Left ventricle myocardium inferior (tissue), 1 donor: ENCODE results near the gene RACGAP1. TPM values are rescaled to one million over a fixed set of nuclear protein-coding genes. Genes with fewer than 3 reads are reported as not detected.

Experiments used
- DNase-seq: peaks from one replicate; pipeline ENCODE4 v3.0.0-alpha.2; 2020
- H3K27ac ChIP-seq: fragments of 200-600 bp; replicated peaks from 2 replicates; pipeline ENCODE4 v1.8.0; 2021
- H3K27me3 ChIP-seq: fragments of 200-600 bp; 2 replicates; pipeline ENCODE4 v1.8.0; 2021; ENCODE audit warnings: low read depth
- H3K36me3 ChIP-seq: fragments of 200-600 bp; 2 replicates; pipeline ENCODE4 v1.8.0; 2021
- H3K4me1 ChIP-seq: fragments of 200-600 bp; 2 replicates; pipeline ENCODE4 v1.8.0; 2021
- H3K4me3 ChIP-seq: fragments of 200-600 bp; 2 replicates; pipeline ENCODE4 v1.8.0; 2021; ENCODE audit warnings: mild to moderate bottlenecking, moderate library complexity
- H3K9me3 ChIP-seq: fragments of 200-600 bp; replicated peaks from 2 replicates; pipeline ENCODE4 v1.8.0; 2021
- intact Hi-C: fragments of 100-400 bp; cut with micrococcal nuclease; formaldehyde crosslinking; loops from one replicate; pipeline ENCODE4 v1.11.0; 2022
- total RNA-seq: library from RNA; stranded (reverse); fragmentation: NEBNext Ultra II Directional; extraction: Animal tissue kit (Norgen Biotek cat#: 25700); gene quantifications from one replicate; pipeline ENCODE4 v1.2.1, GENCODE V29; 2021
- TF ChIP-seq, protein P1 (sequence below): fragments of 200-600 bp; IDR thresholded peaks from 2 replicates; pipeline ENCODE4 v1.8.0; 2021; ENCODE audit warnings: antibody characterized with exemption, mild to moderate bottlenecking, borderline replicate concordance
- donor health status: DM: no; HTN: yes; CAD: no; lungs with severe emphysema.

Gene RACGAP1
- total RNA-seq, 1 donor from 2014 or later, result 5.4 TPM

DNA sequence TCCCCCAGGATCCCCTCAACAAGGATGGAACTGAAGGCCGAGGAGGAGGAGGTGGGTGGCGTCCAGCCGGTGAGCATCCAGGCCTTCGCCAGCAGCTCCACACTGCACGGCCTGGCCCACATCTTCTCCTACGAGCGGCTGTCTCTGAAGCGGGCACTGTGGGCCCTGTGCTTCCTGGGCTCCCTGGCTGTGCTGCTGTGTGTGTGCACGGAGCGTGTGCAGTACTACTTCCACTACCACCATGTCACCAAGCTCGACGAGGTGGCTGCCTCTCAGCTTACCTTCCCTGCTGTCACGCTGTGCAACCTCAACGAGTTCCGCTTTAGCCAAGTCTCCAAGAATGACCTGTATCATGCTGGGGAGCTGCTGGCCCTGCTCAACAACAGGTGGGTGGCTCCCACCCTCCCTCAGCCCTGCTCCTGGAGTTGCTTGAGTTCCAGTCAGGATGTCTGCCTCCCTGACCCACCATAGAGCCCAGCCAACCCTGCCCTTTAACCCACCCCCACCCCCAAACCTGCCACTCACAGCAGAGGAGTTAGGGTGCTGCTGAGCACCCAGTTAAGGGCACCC lies 33.5 kb upstream of the RACGAP1 start:
- no peaks in the 10 kb centered on the region for H3K9me3 ChIP-seq
- intact Hi-C loops, result loop anchor here (5.0 to 10.0 kb wide), 2 partner anchors 92 to 194 kb away; no protein-coding TSS in a partner anchor
- H3K27ac ChIP-seq, result no peak overlapping the region
- H3K4me3 ChIP-seq, result no peak overlapping the region
- TF ChIP-seq, protein P1, sequence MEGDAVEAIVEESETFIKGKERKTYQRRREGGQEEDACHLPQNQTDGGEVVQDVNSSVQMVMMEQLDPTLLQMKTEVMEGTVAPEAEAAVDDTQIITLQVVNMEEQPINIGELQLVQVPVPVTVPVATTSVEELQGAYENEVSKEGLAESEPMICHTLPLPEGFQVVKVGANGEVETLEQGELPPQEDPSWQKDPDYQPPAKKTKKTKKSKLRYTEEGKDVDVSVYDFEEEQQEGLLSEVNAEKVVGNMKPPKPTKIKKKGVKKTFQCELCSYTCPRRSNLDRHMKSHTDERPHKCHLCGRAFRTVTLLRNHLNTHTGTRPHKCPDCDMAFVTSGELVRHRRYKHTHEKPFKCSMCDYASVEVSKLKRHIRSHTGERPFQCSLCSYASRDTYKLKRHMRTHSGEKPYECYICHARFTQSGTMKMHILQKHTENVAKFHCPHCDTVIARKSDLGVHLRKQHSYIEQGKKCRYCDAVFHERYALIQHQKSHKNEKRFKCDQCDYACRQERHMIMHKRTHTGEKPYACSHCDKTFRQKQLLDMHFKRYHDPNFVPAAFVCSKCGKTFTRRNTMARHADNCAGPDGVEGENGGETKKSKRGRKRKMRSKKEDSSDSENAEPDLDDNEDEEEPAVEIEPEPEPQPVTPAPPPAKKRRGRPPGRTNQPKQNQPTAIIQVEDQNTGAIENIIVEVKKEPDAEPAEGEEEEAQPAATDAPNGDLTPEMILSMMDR, result no peak
- H3K4me1 ChIP-seq, result peaks cover 22% of the 10 kb centered on the region
- H3K36me3 ChIP-seq, result no peaks in the 10 kb centered on the region
- peaks cover 60% of the 10 kb centered on the region for H3K27me3 ChIP-seq
- DNase-seq, result no peak

GRCh38 chr12:50057896-50058670 lies 32.8 kb upstream of the RACGAP1 start:
- H3K36me3 ChIP-seq, result no peaks in the 10 kb centered on the region
- intact Hi-C loops, result loop anchor here (5.0 to 10.0 kb wide), 2 partner anchors 91 to 193 kb away; no protein-coding TSS in a partner anchor
- no peaks in the 10 kb centered on the region for H3K9me3 ChIP-seq
- TF ChIP-seq, protein P1, result no peak
- H3K27me3 ChIP-seq, result peaks cover 61% of the 10 kb centered on the region
- no peak overlapping the region for H3K27ac ChIP-seq
- H3K4me1 ChIP-seq, result peaks cover 22% of the 10 kb centered on the region
- no peak for DNase-seq
- H3K4me3 ChIP-seq, result peak overlapping the region; percentile 78

GRCh38 chr12:50057000-50057841 lies 31.9 kb upstream of the RACGAP1 start, which contains the start of gene ASIC1:
ASIC1 (plus strand) TSS chr12:50057596; CDS start chr12:50058767, 1,171 bp downstream.
- H3K4me3 ChIP-seq, result peak within 1 kb of the TSS; percentile 78
- H3K27me3 ChIP-seq, result peaks cover 62% of the 10 kb centered on the region
- peaks cover 22% of the 10 kb centered on the region for H3K4me1 ChIP-seq
- peak within 1 kb of the TSS; percentile 40 for H3K27ac ChIP-seq
- H3K36me3 ChIP-seq, result no peaks in the 10 kb centered on the region
- intact Hi-C loops, result loop anchor here (5.0 to 10.0 kb wide), 2 partner anchors 90 to 192 kb away; no protein-coding TSS in a partner anchor
- no peaks in the 10 kb centered on the region for H3K9me3 ChIP-seq
- TF ChIP-seq, protein P1, result peak; percentile 34
- DNase-seq, result peak; percentile 76

GRCh38 chr12:50056639-50056976 lies 31.3 kb upstream of the RACGAP1 start:
- Histone ChIP-seq H3K27ac (no peak overlapping the region), H3K4me3 (peak overlapping the region; percentile 78), H3K36me3 (no peaks in the 10 kb centered on the region), H3K4me1 (peaks cover 22% of the 10 kb centered on the region), H3K9me3 (no peaks in the 10 kb centered on the region), H3K27me3 (peaks cover 67% of the 10 kb centered on the region)
- DNase-seq, result no peak
- TF ChIP-seq, protein P1, result no peak
- intact Hi-C loops, result loop anchor here (5.0 to 10.0 kb wide), 2 partner anchors 89 to 192 kb away; no protein-coding TSS in a partner anchor
